IMR-90 (cell line): ENCODE results near the gene LZTFL1. TPM values are rescaled to one million over a fixed set of nuclear protein-coding genes. Genes with fewer than 3 reads are reported as not detected.

Experiments used
- ATAC-seq: fragments of 200-7000 bp; cut with Tn5 transposase; 2 replicates; pipeline ENCODE4 v1.9.1; 2020; ENCODE audit warnings: low read depth, mild to moderate bottlenecking, moderate library complexity
- BruUV-seq: library from RNA; stranded (reverse); fragments of 400-500 nt; replicated peaks from 2 replicates; lab custom pipeline; 2021; lab: Mats Ljungman, UMichigan
- CTCF ChIA-PET: fragments of 300-600 bp; formaldehyde crosslinking; extraction: SDS; loops from one replicate; lab custom pipeline; 2021; ENCODE audit warnings: antibody characterized with exemption; lab: Yijun Ruan, JAX
- POLR2A ChIA-PET: fragments of 300-600 bp; sonication (Branson Sonifier 250); formaldehyde crosslinking; loops from one replicate; lab custom pipeline; 2022; ENCODE audit warnings: antibody characterized with exemption; ENCODE audit not compliant: unreplicated experiment; lab: Charles Lee
- DNase-seq: peaks from one replicate; pipeline ENCODE4 v3.0.0; 2013
- H2AFZ ChIP-seq: replicated peaks from 2 replicates; pipeline ENCODE3; 2013; ENCODE audit warnings: low read length, mild to moderate bottlenecking; ENCODE audit not compliant: poor library complexity
- H2AK5ac ChIP-seq: 2 replicates; pipeline ENCODE4 v1.6.1; 2013; ENCODE audit warnings: low read depth, low read length, inconsistent platforms
- H2AK9ac ChIP-seq: replicated peaks from 2 replicates; pipeline ENCODE3; 2013; ENCODE audit warnings: mild to moderate bottlenecking, low read depth, low read length, moderate library complexity; ENCODE audit not compliant: poor library complexity
- H2BK120ac ChIP-seq: 2 replicates; pipeline ENCODE4 v1.6.1; 2013; ENCODE audit warnings: low read depth, low read length, inconsistent platforms
- H2BK15ac ChIP-seq: 3 replicates; pipeline ENCODE4 v1.6.1; 2013; ENCODE audit warnings: low read depth, low read length, inconsistent platforms
- H2BK20ac ChIP-seq: 2 replicates; pipeline ENCODE4 v1.6.1; 2013; ENCODE audit warnings: low read depth, mild to moderate bottlenecking, inconsistent platforms, low read length, moderate library complexity
- H2BK5ac ChIP-seq: 2 replicates; pipeline ENCODE4 v1.6.1; 2013; ENCODE audit warnings: mild to moderate bottlenecking, low read depth, low read length, inconsistent platforms; ENCODE audit not compliant: poor library complexity, severe bottlenecking
- H3K14ac ChIP-seq: replicated peaks from 2 replicates; pipeline ENCODE4 v1.6.1; 2013; ENCODE audit warnings: low read depth, low read length, inconsistent platforms
- H3K18ac ChIP-seq: 2 replicates; pipeline ENCODE4 v1.6.1; 2013; ENCODE audit warnings: low read depth, low read length, control low read depth
- H3K23ac ChIP-seq: 2 replicates; pipeline ENCODE4 v1.6.1; 2013; ENCODE audit warnings: low read depth, low read length, inconsistent platforms
- H3K27ac ChIP-seq: 2 replicates; pipeline ENCODE4 v1.5.1; 2013; ENCODE audit warnings: mild to moderate bottlenecking, control low read depth, low read length; ENCODE audit not compliant: insufficient read depth
- H3K27me3 ChIP-seq: 2 replicates; pipeline ENCODE4 v1.6.1; 2013; ENCODE audit warnings: low read length; ENCODE audit not compliant: control insufficient read depth, insufficient read depth
- H3K36me3 ChIP-seq: 2 replicates; pipeline ENCODE4 v1.6.1; 2013; ENCODE audit warnings: low read length, mixed read lengths; ENCODE audit not compliant: control insufficient read depth, insufficient read depth
- H3K4ac ChIP-seq: 2 replicates; pipeline ENCODE4 v1.6.1; 2013; ENCODE audit warnings: low read depth, low read length, inconsistent platforms
- H3K4me1 ChIP-seq: 2 replicates; pipeline ENCODE4 v1.6.1; 2013; ENCODE audit warnings: low read length, mixed read lengths; ENCODE audit not compliant: control insufficient read depth, insufficient read depth
- H3K4me2 ChIP-seq: 2 replicates; pipeline ENCODE4 v1.6.1; 2013; ENCODE audit warnings: low read depth, mild to moderate bottlenecking, control low read depth, low read length, moderate library complexity
- H3K4me3 ChIP-seq: 2 replicates; pipeline ENCODE4 v1.5.1; 2013; ENCODE audit warnings: low read depth, mild to moderate bottlenecking, control low read depth, low read length, moderate library complexity; ENCODE audit not compliant: insufficient read depth
- H3K56ac ChIP-seq: 2 replicates; pipeline ENCODE4 v1.6.1; 2013; ENCODE audit warnings: low read length, inconsistent platforms; ENCODE audit not compliant: insufficient read depth; ENCODE audit errors: extremely low read depth
- H3K79me1 ChIP-seq, 2 experiments: 2 replicates each; pipeline ENCODE4 v1.6.1; 2013; ENCODE audit warnings: low read length in 2 of 2, inconsistent platforms in 1 of 2, low read depth in 1 of 2
- H3K9ac ChIP-seq: 2 replicates; pipeline ENCODE4 v1.6.1; 2013; ENCODE audit warnings: low read depth, low read length, control low read depth
- H3K9me1 ChIP-seq: 2 replicates; pipeline ENCODE4 v1.6.1; 2013; ENCODE audit warnings: low read length, inconsistent platforms; ENCODE audit not compliant: insufficient read depth
- H3K9me3 ChIP-seq: 2 replicates; pipeline ENCODE4 v1.6.1; 2013; ENCODE audit warnings: low read length; ENCODE audit not compliant: control insufficient read depth, insufficient read depth
- H4K20me1 ChIP-seq: 2 replicates; pipeline ENCODE4 v1.6.1; 2013; ENCODE audit warnings: low read length, inconsistent platforms; ENCODE audit not compliant: insufficient read depth
- H4K5ac ChIP-seq: 2 replicates; pipeline ENCODE4 v1.6.1; 2013; ENCODE audit warnings: mild to moderate bottlenecking, low read depth, low read length, control low read depth
- H4K8ac ChIP-seq, 2 experiments: 2 replicates each; pipeline ENCODE4 v1.6.1; 2013; ENCODE audit warnings: low read depth in 2 of 2, low read length in 2 of 2, control low read depth in 1 of 2, inconsistent platforms in 1 of 2
- H4K91ac ChIP-seq: 2 replicates; pipeline ENCODE4 v1.6.1; 2013; ENCODE audit warnings: low read depth, low read length, inconsistent platforms; ENCODE audit not compliant: insufficient read depth
- BHLHE40 ChIP-seq: fragments of 150-350 bp; IDR thresholded peaks from 2 replicates; pipeline ENCODE4 v1.6.1; 2016; ENCODE audit warnings: mild to moderate bottlenecking, low read depth, low read length
- CEBPB ChIP-seq: IDR thresholded peaks from 2 replicates; pipeline ENCODE4 v1.6.1; 2012; ENCODE audit warnings: low read depth, low read length, improper control_type of control experiment
- CHD1 ChIP-seq: IDR thresholded peaks from 2 replicates; pipeline ENCODE4 v1.6.1; 2012; ENCODE audit warnings: low read depth, low read length, improper control_type of control experiment
- FOS ChIP-seq: fragments of 150-350 bp; IDR thresholded peaks from 2 replicates; pipeline ENCODE4 v1.6.1; 2016; ENCODE audit warnings: low read depth, low read length
- MAFK ChIP-seq: IDR thresholded peaks from 2 replicates; pipeline ENCODE4 v1.6.1; 2012; ENCODE audit warnings: low read depth, low read length, improper control_type of control experiment
- MAZ ChIP-seq: IDR thresholded peaks from 2 replicates; pipeline ENCODE4 v1.6.1; 2012; ENCODE audit warnings: low read depth, mild to moderate bottlenecking, low read length, improper control_type of control experiment, moderate library complexity, borderline replicate concordance
- MXI1 ChIP-seq: IDR thresholded peaks from 2 replicates; pipeline ENCODE4 v1.6.1; 2012; ENCODE audit warnings: low read depth, mild to moderate bottlenecking, low read length, moderate library complexity, borderline replicate concordance
- NFE2L2 ChIP-seq: fragments of 150-350 bp; IDR thresholded peaks from 2 replicates; pipeline ENCODE4 v1.6.1; 2016; ENCODE audit warnings: low read depth, mild to moderate bottlenecking, low read length
- POLR2A ChIP-seq: IDR thresholded peaks from 2 replicates; pipeline ENCODE4 v1.6.1; 2012; ENCODE audit warnings: mild to moderate bottlenecking, low read depth, low read length
- RAD21 ChIP-seq: IDR thresholded peaks from 2 replicates; pipeline ENCODE4 v1.6.1; 2012; ENCODE audit warnings: low read length, improper control_type of control experiment
- RCOR1 ChIP-seq: IDR thresholded peaks from 2 replicates; pipeline ENCODE4 v1.6.1; 2012; ENCODE audit warnings: mild to moderate bottlenecking, low read length, improper control_type of control experiment; ENCODE audit not compliant: insufficient replicate concordance
- RFX5 ChIP-seq: IDR thresholded peaks from 2 replicates; pipeline ENCODE4 v1.8.0; 2012; ENCODE audit warnings: low read depth, mild to moderate bottlenecking, low read length, moderate library complexity
- SMC3 ChIP-seq: fragments of 150-350 bp; IDR thresholded peaks from 2 replicates; pipeline ENCODE4 v1.6.1; 2016; ENCODE audit warnings: low read depth, mild to moderate bottlenecking, antibody characterized with exemption, low read length, moderate library complexity
- WGBS, 2 experiments: methylation state at CpG; one replicate each; pipeline versions ENCODE4 v1.1.5 to v1.1.7; 2013; ENCODE audit warnings: missing lambda C conversion rate in 2 of 2; ENCODE audit not compliant: insufficient read length in 1 of 2; ENCODE audit errors: extremely low coverage in 2 of 2; 5-methylcytosine and 5-hydroxymethylcytosine counted together
- dilution Hi-C: fragments of 300-500 bp; cut with HindIII; formaldehyde crosslinking; loops from one replicate; pipeline ENCODE4 v1.14.3; 2018; ENCODE audit warnings: low sequenced_read_pairs; ENCODE audit not compliant: unreplicated experiment
- in situ Hi-C: fragments of 300-500 bp; cut with MboI; formaldehyde crosslinking; loops from 3 replicates; pipeline ENCODE4 v1.14.3; 2019; ENCODE audit warnings: low sequenced_read_pairs, inconsistent platforms, mixed read lengths
- intact Hi-C: fragments of 100-400 bp; cut with micrococcal nuclease; formaldehyde crosslinking; loops from 2 replicates; pipeline ENCODE4 v1.10.0; 2022
- polyA plus RNA-seq, 3 experiments: library from polyadenylated mRNA; depleted of rRNA; stranded (reverse); fragments of >200 nt; gene quantifications; 2 replicates each; pipeline ENCODE4 v1.2.3, GENCODE V29; 2012; ENCODE audit warnings: low replicate concordance in 1 of 3
- total RNA-seq: library from RNA; depleted of rRNA; stranded (reverse); fragments of >200 nt; gene quantifications from 2 replicates; pipeline ENCODE4 v1.2.3, GENCODE V29; 2012
- TF ChIP-seq, protein P1 (sequence below): conservative IDR thresholded peaks from 2 replicates; pipeline ENCODE4 v1.5.1; 2012; ENCODE audit warnings: mild to moderate bottlenecking, low read depth, low read length, improper control_type of control experiment
- TF ChIP-seq, protein P2 (sequence below): fragments of 150-350 bp; IDR thresholded peaks from 2 replicates; pipeline ENCODE4 v1.6.1; 2016; ENCODE audit warnings: low read depth, mild to moderate bottlenecking, low read length, moderate library complexity, borderline replicate concordance
- TF ChIP-seq, protein P3 (sequence below): fragments of 150-350 bp; IDR thresholded peaks from 2 replicates; pipeline ENCODE4 v1.6.1; 2017; ENCODE audit warnings: mild to moderate bottlenecking, antibody characterized with exemption, low read length, low read depth

LZTFL1 gene
- total and polyA plus RNA-seq, 2 of the 4 experiments (the other 2 are of a cell fraction): 10.3 to 10.4 TPM

DNA sequence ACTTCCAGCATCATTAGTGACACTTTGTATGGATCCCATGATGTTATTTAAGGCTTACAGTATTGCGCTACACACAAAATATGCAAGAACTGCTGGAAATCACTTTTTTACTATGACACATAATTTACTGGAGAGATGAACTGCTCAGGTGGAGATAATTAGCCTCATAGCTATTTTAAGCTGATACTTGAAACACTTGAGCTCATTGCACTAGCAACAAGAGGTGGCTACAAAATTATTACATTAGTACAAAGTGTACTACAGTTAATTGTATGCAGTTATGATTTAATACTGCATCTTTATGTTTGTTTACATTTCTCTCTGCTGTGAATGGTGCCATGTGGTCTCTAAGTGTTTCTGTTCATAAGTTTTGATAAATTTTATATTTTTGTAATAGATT, 6.5 kb upstream of the LZTFL1 start:
- no TSS peak for BruUV-seq

More for the DNA sequence above, 6.5 kb upstream of the LZTFL1 start:
- Histone ChIP-seq H3K14ac (no peak overlapping the region), H2BK15ac (no peak overlapping the region), H2AFZ (no peak overlapping the region), H3K79me1 (no peaks in the 10 kb centered on the region), H2AK9ac (no peak overlapping the region), H2BK20ac (no peak overlapping the region), H3K23ac (no peak overlapping the region), H4K91ac (no peak overlapping the region), H2BK5ac (no peak overlapping the region), H3K4me1 (no peaks in the 10 kb centered on the region), H3K18ac (no peak overlapping the region), H3K56ac (no peak overlapping the region), H3K9me3 (no peaks in the 10 kb centered on the region), H3K27me3 (peaks cover 33% of the 10 kb centered on the region), H3K27ac (no peak overlapping the region), H3K9ac (no peak overlapping the region), H3K9me1 (no peaks in the 10 kb centered on the region), H2BK120ac (no peak overlapping the region), H3K4me2 (no peak overlapping the region), H3K4ac (no peak overlapping the region), H4K8ac (no peak overlapping the region), H3K4me3 (no peak overlapping the region), H4K5ac (no peak overlapping the region), H4K20me1 (no peaks in the 10 kb centered on the region), H2AK5ac (no peak overlapping the region), H3K36me3 (no peaks in the 10 kb centered on the region)
- in situ Hi-C loops: no loop called here
- POLR2A ChIA-PET: no interaction called here
- no CpG with 5 or more reads among the region's 1 CpG for WGBS, 2 experiments
- no peak for ATAC-seq
- dilution Hi-C loops: no loop called here
- intact Hi-C loops: loop anchor here (5.0 kb wide), 1 partner anchor 44 kb away; no protein-coding TSS in a partner anchor
- no peak for DNase-seq
- TF ChIP-seq, protein P1, sequence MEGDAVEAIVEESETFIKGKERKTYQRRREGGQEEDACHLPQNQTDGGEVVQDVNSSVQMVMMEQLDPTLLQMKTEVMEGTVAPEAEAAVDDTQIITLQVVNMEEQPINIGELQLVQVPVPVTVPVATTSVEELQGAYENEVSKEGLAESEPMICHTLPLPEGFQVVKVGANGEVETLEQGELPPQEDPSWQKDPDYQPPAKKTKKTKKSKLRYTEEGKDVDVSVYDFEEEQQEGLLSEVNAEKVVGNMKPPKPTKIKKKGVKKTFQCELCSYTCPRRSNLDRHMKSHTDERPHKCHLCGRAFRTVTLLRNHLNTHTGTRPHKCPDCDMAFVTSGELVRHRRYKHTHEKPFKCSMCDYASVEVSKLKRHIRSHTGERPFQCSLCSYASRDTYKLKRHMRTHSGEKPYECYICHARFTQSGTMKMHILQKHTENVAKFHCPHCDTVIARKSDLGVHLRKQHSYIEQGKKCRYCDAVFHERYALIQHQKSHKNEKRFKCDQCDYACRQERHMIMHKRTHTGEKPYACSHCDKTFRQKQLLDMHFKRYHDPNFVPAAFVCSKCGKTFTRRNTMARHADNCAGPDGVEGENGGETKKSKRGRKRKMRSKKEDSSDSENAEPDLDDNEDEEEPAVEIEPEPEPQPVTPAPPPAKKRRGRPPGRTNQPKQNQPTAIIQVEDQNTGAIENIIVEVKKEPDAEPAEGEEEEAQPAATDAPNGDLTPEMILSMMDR: no peak
- TF ChIP-seq MXI1 (no peak), RFX5 (no peak), MAZ (no peak), SMC3 (no peak), NFE2L2 (no peak), CHD1 (no peak), RAD21 (no peak), MAFK (no peak), BHLHE40 (no peak), RCOR1 (no peak), CEBPB (no peak), POLR2A (no peak), FOS (no peak)
- TF ChIP-seq, protein P2, sequence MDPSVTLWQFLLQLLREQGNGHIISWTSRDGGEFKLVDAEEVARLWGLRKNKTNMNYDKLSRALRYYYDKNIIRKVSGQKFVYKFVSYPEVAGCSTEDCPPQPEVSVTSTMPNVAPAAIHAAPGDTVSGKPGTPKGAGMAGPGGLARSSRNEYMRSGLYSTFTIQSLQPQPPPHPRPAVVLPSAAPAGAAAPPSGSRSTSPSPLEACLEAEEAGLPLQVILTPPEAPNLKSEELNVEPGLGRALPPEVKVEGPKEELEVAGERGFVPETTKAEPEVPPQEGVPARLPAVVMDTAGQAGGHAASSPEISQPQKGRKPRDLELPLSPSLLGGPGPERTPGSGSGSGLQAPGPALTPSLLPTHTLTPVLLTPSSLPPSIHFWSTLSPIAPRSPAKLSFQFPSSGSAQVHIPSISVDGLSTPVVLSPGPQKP: no peak
- TF ChIP-seq, protein P3, sequence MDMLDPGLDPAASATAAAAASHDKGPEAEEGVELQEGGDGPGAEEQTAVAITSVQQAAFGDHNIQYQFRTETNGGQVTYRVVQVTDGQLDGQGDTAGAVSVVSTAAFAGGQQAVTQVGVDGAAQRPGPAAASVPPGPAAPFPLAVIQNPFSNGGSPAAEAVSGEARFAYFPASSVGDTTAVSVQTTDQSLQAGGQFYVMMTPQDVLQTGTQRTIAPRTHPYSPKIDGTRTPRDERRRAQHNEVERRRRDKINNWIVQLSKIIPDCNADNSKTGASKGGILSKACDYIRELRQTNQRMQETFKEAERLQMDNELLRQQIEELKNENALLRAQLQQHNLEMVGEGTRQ: no peak
- CTCF ChIA-PET: no interaction called here
